DMS 273 treated with DMSO at 0.1 percent for 48 hours (cell line): Measurements from ENCODE around the gene ZNF519.
"Not testable (repeated sequence)": the region's sequence is repeated elsewhere in the genome, so short reads cannot be mapped to it uniquely, and the experiment has no call there.

Source experiments
- DNase-seq: peaks from one replicate; lab custom pipeline; 2025; lab: John Stamatoyannopoulos, UW

Gene ZNF519

GRCh38 chr18:14147935-14148865, 16.0 kb upstream of the ZNF519 start:
- DNase-seq: not testable (repeated sequence)

- not testable (repeated sequence) for DNase-seq
Measured at GRCh38 chr18:14146771-14147170, 14.5 kb upstream of the ZNF519 start.

GRCh38 chr18:14145581-14146338, 13.5 kb upstream of the ZNF519 start:
- DNase-seq: not testable (repeated sequence)

GRCh38 chr18:14145021-14145420, 12.8 kb upstream of the ZNF519 start:
- not testable (repeated sequence) for DNase-seq

GRCh38 chr18:14144628-14144895, 12.3 kb upstream of the ZNF519 start:
- no peak for DNase-seq

- DNase-seq: not testable (repeated sequence)
Measured at GRCh38 chr18:14143871-14144627, 11.8 kb upstream of the ZNF519 start.

- DNase-seq: not testable (repeated sequence)
Measured at GRCh38 chr18:14143396-14143795, 11.2 kb upstream of the ZNF519 start.

- DNase-seq: not testable (repeated sequence)
Measured at GRCh38 chr18:14142177-14142576, 9.9 kb upstream of the ZNF519 start.

- DNase-seq: not testable (repeated sequence)
Measured at GRCh38 chr18:14139583-14139982, 7.3 kb upstream of the ZNF519 start.

GRCh38 chr18:14137971-14138370, 5.7 kb upstream of the ZNF519 start:
- DNase-seq: not testable (repeated sequence)

- DNase-seq: not testable (repeated sequence)
Measured at GRCh38 chr18:14131696-14132270, 452 bp downstream of the ZNF519 start.

- DNase-seq: not testable (repeated sequence)
Measured at GRCh38 chr18:14130804-14131203, 1.4 kb downstream of the ZNF519 start.

GRCh38 chr18:14124689-14125088, 7.5 kb downstream of the ZNF519 start:
- no peak for DNase-seq

GRCh38 chr18:14122097-14122496, 10.1 kb downstream of the ZNF519 start:
- no peak for DNase-seq

GRCh38 chr18:14120926-14121325, 11.3 kb downstream of the ZNF519 start:
- no peak for DNase-seq

GRCh38 chr18:14117606-14118005, 14.6 kb downstream of the ZNF519 start:
- DNase-seq: no peak

GRCh38 chr18:14106906-14107305, 25.3 kb downstream of the ZNF519 start:
- DNase-seq: no peak

GRCh38 chr18:14104906-14105748, 27.1 kb downstream of the ZNF519 start:
- no peak for DNase-seq

GRCh38 chr18:14104201-14104600, 28.0 kb downstream of the ZNF519 start:
- no peak for DNase-seq

GRCh38 chr18:14100503-14101286, 31.5 kb downstream of the ZNF519 start:
- DNase-seq: no peak
